Activated CD4-positive, alpha-beta T cell treated with anti-CD3 and anti-CD28 coated beads, Interleukin-2, amount 10 ng/mL, durations not matched to agents 7 days and 5 days (primary cell): ENCODE results near the gene F10. TPM values are rescaled to one million over a fixed set of nuclear protein-coding genes. Genes with fewer than 3 reads are reported as not detected.

Experiments
- CTCF ChIA-PET: fragments of 350-600 bp; sonication (Branson Sonifier 250); formaldehyde crosslinking; loops from one replicate; lab custom pipeline; 2021; ENCODE audit warnings: antibody characterized with exemption; lab: Charles Lee
- POLR2A ChIA-PET: fragments of 350-600 bp; sonication (Branson Sonifier 250); formaldehyde crosslinking; loops from one replicate; lab custom pipeline; 2021; ENCODE audit warnings: antibody characterized with exemption; lab: Charles Lee
- DNase-seq: peaks from one replicate; pipeline ENCODE4 v3.0.0-alpha.2; 2020
- H3K27ac Mint-ChIP-seq: one replicate; pipeline ENCODE4 v1.8.0; 2021; ENCODE audit warnings: mild to moderate bottlenecking, moderate library complexity, mixed read lengths
- H3K27me3 Mint-ChIP-seq: one replicate; pipeline ENCODE4 v1.8.0; 2021; ENCODE audit warnings: mixed read lengths
- H3K36me3 Mint-ChIP-seq: one replicate; pipeline ENCODE4 v1.8.0; 2021; ENCODE audit warnings: low read depth, mixed read lengths
- H3K4me1 Mint-ChIP-seq: one replicate; pipeline ENCODE4 v1.8.0; 2021; ENCODE audit warnings: mixed read lengths
- H3K4me3 Mint-ChIP-seq: one replicate; pipeline ENCODE4 v1.8.0; 2021; ENCODE audit warnings: mild to moderate bottlenecking, moderate library complexity, mixed read lengths
- H3K9me3 Mint-ChIP-seq: one replicate; pipeline ENCODE4 v1.8.0; 2021; ENCODE audit warnings: mixed read lengths
- total RNA-seq, 2 experiments: library from RNA; stranded (reverse); gene quantifications; one replicate each; pipeline ENCODE4 v1.2.3, GENCODE V29; 2021

Gene F10
- total RNA-seq, 2 experiments from 2014 or later = not detected

GRCh38 chr13:113164492-113164891 is 41.9 kb downstream of the F10 start:
- CTCF ChIA-PET = interaction anchor here (1.0 kb wide), 1 partner anchor 16 kb away, joined by 3 read pairs; no protein-coding TSS in a partner anchor
- DNase-seq = no peak
- H3K27ac Mint-ChIP-seq = peak overlapping the region; percentile 61

GRCh38 chr13:113166266-113166665 is 43.7 kb downstream of the F10 start:
- peaks cover 30% of the 10 kb centered on the region for H3K36me3 Mint-ChIP-seq
- ChIA-PET POLR2A (no interaction called here), CTCF (interaction anchor here (1.7 kb wide), 1 partner anchor 14 kb away, joined by 4 read pairs; no protein-coding TSS in a partner anchor)
- H3K4me3 Mint-ChIP-seq = no peak overlapping the region
- no peak overlapping the region for H3K27ac Mint-ChIP-seq
- H3K9me3 Mint-ChIP-seq = no peaks in the 10 kb centered on the region
- DNase-seq = no peak
- H3K27me3 Mint-ChIP-seq = no peaks in the 10 kb centered on the region
- H3K4me1 Mint-ChIP-seq = peaks cover 43% of the 10 kb centered on the region

More at GRCh38 chr13:113164492-113164891, 41.9 kb downstream of the F10 start:
- Mint-ChIP-seq H3K36me3 (peaks cover 17% of the 10 kb centered on the region), H3K4me3 (no peak overlapping the region), H3K4me1 (peaks cover 50% of the 10 kb centered on the region), H3K27me3 (no peaks in the 10 kb centered on the region), H3K9me3 (no peaks in the 10 kb centered on the region)
- POLR2A ChIA-PET = no interaction called here

- H3K4me3 Mint-ChIP-seq = no peak overlapping the region
- no peak for DNase-seq
- ChIA-PET POLR2A (no interaction called here), CTCF (interaction anchor here (1.7 kb wide), 1 partner anchor 14 kb away, joined by 4 read pairs; no protein-coding TSS in a partner anchor)
- no peaks in the 10 kb centered on the region for H3K27me3 Mint-ChIP-seq
- H3K27ac Mint-ChIP-seq = no peak overlapping the region
- H3K9me3 Mint-ChIP-seq = no peaks in the 10 kb centered on the region
- H3K4me1 Mint-ChIP-seq = peaks cover 44% of the 10 kb centered on the region
- H3K36me3 Mint-ChIP-seq = peaks cover 33% of the 10 kb centered on the region
Observed at GRCh38 chr13:113166681-113167080, 44.1 kb downstream of the F10 start.

GRCh38 chr13:113167155-113167554 is 44.6 kb downstream of the F10 start:
- ChIA-PET POLR2A (no interaction called here), CTCF (interaction anchor here (1.7 kb wide), 1 partner anchor 13 kb away, joined by 4 read pairs; no protein-coding TSS in a partner anchor)
- H3K36me3 Mint-ChIP-seq = peaks cover 36% of the 10 kb centered on the region
- no peak for DNase-seq
- no peak overlapping the region for H3K4me3 Mint-ChIP-seq
- no peaks in the 10 kb centered on the region for H3K9me3 Mint-ChIP-seq
- H3K4me1 Mint-ChIP-seq = peaks cover 44% of the 10 kb centered on the region
- no peak overlapping the region for H3K27ac Mint-ChIP-seq
- H3K27me3 Mint-ChIP-seq = no peaks in the 10 kb centered on the region

- Mint-ChIP-seq H3K27ac (no peak overlapping the region), H3K27me3 (no peaks in the 10 kb centered on the region), H3K4me1 (peaks cover 44% of the 10 kb centered on the region), H3K36me3 (peaks cover 36% of the 10 kb centered on the region), H3K4me3 (no peak overlapping the region), H3K9me3 (no peaks in the 10 kb centered on the region)
- DNase-seq = no peak
- ChIA-PET CTCF (interaction anchor here (1.7 kb wide), 1 partner anchor 13 kb away, joined by 4 read pairs; no protein-coding TSS in a partner anchor), POLR2A (no interaction called here)
Observed at GRCh38 chr13:113167575-113167974, 45.0 kb downstream of the F10 start.

GRCh38 chr13:113168211-113168610 is 45.6 kb downstream of the F10 start:
- ChIA-PET CTCF (no interaction called here), POLR2A (no interaction called here)
- Mint-ChIP-seq H3K9me3 (no peaks in the 10 kb centered on the region), H3K4me3 (no peak overlapping the region), H3K36me3 (peaks cover 38% of the 10 kb centered on the region), H3K27me3 (no peaks in the 10 kb centered on the region), H3K4me1 (peaks cover 42% of the 10 kb centered on the region), H3K27ac (no peak overlapping the region)
- no peak for DNase-seq

GRCh38 chr13:113169277-113170272 is 47.0 kb downstream of the F10 start:
- no peak overlapping the region for H3K27ac Mint-ChIP-seq
- DNase-seq = no peak

GRCh38 chr13:113170511-113170910 is 47.9 kb downstream of the F10 start:
- CTCF ChIA-PET = no interaction called here
- no peaks in the 10 kb centered on the region for H3K9me3 Mint-ChIP-seq
- H3K4me1 Mint-ChIP-seq = peaks cover 41% of the 10 kb centered on the region
- POLR2A ChIA-PET = no interaction called here
- no peak for DNase-seq
- H3K27me3 Mint-ChIP-seq = no peaks in the 10 kb centered on the region
- peaks cover 53% of the 10 kb centered on the region for H3K36me3 Mint-ChIP-seq
- no peak overlapping the region for H3K4me3 Mint-ChIP-seq
- H3K27ac Mint-ChIP-seq = peak overlapping the region; percentile 6

More at GRCh38 chr13:113169277-113170272, 47.0 kb downstream of the F10 start:
- Mint-ChIP-seq H3K9me3 (no peaks in the 10 kb centered on the region), H3K36me3 (peaks cover 44% of the 10 kb centered on the region), H3K4me3 (no peak overlapping the region), H3K4me1 (peaks cover 39% of the 10 kb centered on the region), H3K27me3 (no peaks in the 10 kb centered on the region)
- ChIA-PET POLR2A (no interaction called here), CTCF (interaction anchor here (0.5 kb wide), 1 partner anchor 9 kb away, joined by 3 read pairs; no protein-coding TSS in a partner anchor)

- no peak overlapping the region for H3K4me3 Mint-ChIP-seq
- ChIA-PET POLR2A (no interaction called here), CTCF (no interaction called here)
- H3K36me3 Mint-ChIP-seq = peaks cover 63% of the 10 kb centered on the region
- H3K27me3 Mint-ChIP-seq = no peaks in the 10 kb centered on the region
- peaks cover 46% of the 10 kb centered on the region for H3K4me1 Mint-ChIP-seq
- H3K27ac Mint-ChIP-seq = peak overlapping the region; percentile 69
- H3K9me3 Mint-ChIP-seq = no peaks in the 10 kb centered on the region
- DNase-seq = no peak
Observed at GRCh38 chr13:113171250-113172125, 48.9 kb downstream of the F10 start.

GRCh38 chr13:113172419-113172926 is 49.9 kb downstream of the F10 start:
- Mint-ChIP-seq H3K27ac (peak overlapping the region; percentile 46), H3K36me3 (peaks cover 64% of the 10 kb centered on the region), H3K4me1 (peaks cover 45% of the 10 kb centered on the region), H3K9me3 (no peaks in the 10 kb centered on the region), H3K27me3 (no peaks in the 10 kb centered on the region), H3K4me3 (no peak overlapping the region)
- CTCF ChIA-PET = interaction anchor here (0.9 to 1.1 kb wide), 2 partner anchors 10 to 207 kb away, joined by 3 read pairs; no protein-coding TSS in a partner anchor
- POLR2A ChIA-PET = no interaction called here
- DNase-seq = no peak

- ChIA-PET POLR2A (no interaction called here), CTCF (interaction anchor here (0.6 to 1.2 kb wide), 3 partner anchors 15 to 575 kb away, joined by 3 to 4 read pairs (median 3); no protein-coding TSS in a partner anchor)
- H3K9me3 Mint-ChIP-seq = no peaks in the 10 kb centered on the region
- DNase-seq = peak; percentile 58
- H3K36me3 Mint-ChIP-seq = peaks cover 72% of the 10 kb centered on the region
- peak overlapping the region; percentile 99 for H3K27ac Mint-ChIP-seq
- peaks cover 72% of the 10 kb centered on the region for H3K4me1 Mint-ChIP-seq
- peak overlapping the region; percentile 46 for H3K4me3 Mint-ChIP-seq
- no peaks in the 10 kb centered on the region for H3K27me3 Mint-ChIP-seq
Observed at GRCh38 chr13:113176280-113176679, 53.7 kb downstream of the F10 start.

GRCh38 chr13:113176822-113177221 is 54.2 kb downstream of the F10 start:
- no peak overlapping the region for H3K4me3 Mint-ChIP-seq
- no peaks in the 10 kb centered on the region for H3K27me3 Mint-ChIP-seq
- peaks cover 72% of the 10 kb centered on the region for H3K36me3 Mint-ChIP-seq
- DNase-seq = no peak
- peaks cover 71% of the 10 kb centered on the region for H3K4me1 Mint-ChIP-seq
- CTCF ChIA-PET = interaction anchor here (1.2 kb wide), 1 partner anchor 15 kb away, joined by 3 read pairs; no protein-coding TSS in a partner anchor
- peak overlapping the region; percentile 99 for H3K27ac Mint-ChIP-seq
- POLR2A ChIA-PET = no interaction called here
- H3K9me3 Mint-ChIP-seq = no peaks in the 10 kb centered on the region
